Fibroblast of the aortic adventitia (primary cell): ENCODE measurements around the gene CC2D2A. TPM values are rescaled to one million over a fixed set of nuclear protein-coding genes. Genes with fewer than 3 reads are reported as not detected.

ENCODE experiments used
- DNase-seq: peaks from one replicate; pipeline ENCODE4 v3.0.0-alpha.2; 2010; ENCODE audit warnings: low read depth
- H3K4me3 ChIP-seq: 2 replicates; pipeline ENCODE4 v1.5.1; 2011; ENCODE audit warnings: low read depth, mild to moderate bottlenecking, control low read depth, low read length, moderate library complexity
- total RNA-seq: library from RNA; depleted of rRNA; stranded (reverse); fragments of >200 nt; gene quantifications from 2 replicates; pipeline ENCODE4 v1.2.3, GENCODE V29; 2012; ENCODE audit warnings: low replicate concordance
- TF ChIP-seq, protein P1 (sequence below): IDR thresholded peaks from 2 replicates; pipeline ENCODE4 v1.5.1; 2011; ENCODE audit warnings: mild to moderate bottlenecking, low read length, control low read depth, inconsistent platforms; ENCODE audit not compliant: insufficient read depth

Gene CC2D2A
- total RNA-seq, 1 donor, result 52.9 TPM

DNA sequence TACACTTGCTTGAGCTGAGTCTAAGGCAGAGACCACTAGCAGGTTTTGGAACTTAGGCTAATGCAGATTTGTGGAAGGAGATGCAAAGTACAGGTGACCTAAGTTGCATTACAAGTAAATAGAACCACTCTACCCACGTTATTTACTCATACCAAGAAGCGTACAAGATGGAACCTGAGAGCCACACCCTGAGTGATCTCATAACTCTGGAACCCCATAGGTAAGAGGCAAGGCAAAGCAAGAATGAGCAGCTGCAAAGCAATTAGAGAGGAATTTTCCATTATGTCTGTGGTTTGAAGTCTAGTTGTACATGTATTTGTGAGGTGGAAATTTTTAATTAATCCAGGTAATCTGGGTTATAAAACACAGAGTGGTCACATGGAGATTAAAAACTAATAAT, 55.4 kb downstream of the CC2D2A start:
- DNase-seq, result no peak

DNA sequence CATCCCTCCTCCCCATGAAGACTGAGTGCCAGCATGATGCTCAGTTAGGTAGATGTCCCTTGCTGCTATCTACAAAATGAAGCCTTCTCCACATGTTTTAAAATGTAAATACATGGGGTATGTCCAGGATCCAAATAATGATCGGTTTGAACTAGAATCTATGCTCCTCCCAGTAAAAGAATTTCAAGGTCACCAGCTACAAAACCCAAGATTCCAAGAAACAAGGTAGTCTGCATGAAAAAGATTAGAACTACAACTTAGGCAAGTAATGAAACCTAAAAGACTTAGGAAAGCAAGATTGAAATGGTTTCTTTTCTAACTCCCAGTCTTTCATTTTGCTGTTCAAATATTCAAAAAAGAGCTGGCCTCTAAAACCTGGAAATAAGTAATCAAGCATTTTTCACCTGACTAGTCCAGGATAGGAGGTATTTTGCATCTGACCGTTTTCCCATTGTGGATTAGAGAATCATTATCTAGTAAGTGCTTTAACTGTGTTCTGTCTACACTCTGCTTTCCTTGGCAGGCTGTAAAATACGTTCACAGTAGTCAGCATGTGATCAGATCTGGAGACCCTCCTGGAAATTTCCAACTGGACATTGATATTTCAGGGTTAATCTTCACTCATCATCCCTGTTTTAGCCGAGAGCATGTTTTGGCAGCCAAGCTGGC, 57.4 kb downstream of the CC2D2A start:
- DNase-seq, result no peak
- no peak overlapping the region for H3K4me3 ChIP-seq
- TF ChIP-seq, protein P1, sequence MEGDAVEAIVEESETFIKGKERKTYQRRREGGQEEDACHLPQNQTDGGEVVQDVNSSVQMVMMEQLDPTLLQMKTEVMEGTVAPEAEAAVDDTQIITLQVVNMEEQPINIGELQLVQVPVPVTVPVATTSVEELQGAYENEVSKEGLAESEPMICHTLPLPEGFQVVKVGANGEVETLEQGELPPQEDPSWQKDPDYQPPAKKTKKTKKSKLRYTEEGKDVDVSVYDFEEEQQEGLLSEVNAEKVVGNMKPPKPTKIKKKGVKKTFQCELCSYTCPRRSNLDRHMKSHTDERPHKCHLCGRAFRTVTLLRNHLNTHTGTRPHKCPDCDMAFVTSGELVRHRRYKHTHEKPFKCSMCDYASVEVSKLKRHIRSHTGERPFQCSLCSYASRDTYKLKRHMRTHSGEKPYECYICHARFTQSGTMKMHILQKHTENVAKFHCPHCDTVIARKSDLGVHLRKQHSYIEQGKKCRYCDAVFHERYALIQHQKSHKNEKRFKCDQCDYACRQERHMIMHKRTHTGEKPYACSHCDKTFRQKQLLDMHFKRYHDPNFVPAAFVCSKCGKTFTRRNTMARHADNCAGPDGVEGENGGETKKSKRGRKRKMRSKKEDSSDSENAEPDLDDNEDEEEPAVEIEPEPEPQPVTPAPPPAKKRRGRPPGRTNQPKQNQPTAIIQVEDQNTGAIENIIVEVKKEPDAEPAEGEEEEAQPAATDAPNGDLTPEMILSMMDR, result no peak

More for the DNA sequence above, 55.4 kb downstream of the CC2D2A start:
- TF ChIP-seq, protein P1, result no peak
- H3K4me3 ChIP-seq, result no peak overlapping the region

DNA sequence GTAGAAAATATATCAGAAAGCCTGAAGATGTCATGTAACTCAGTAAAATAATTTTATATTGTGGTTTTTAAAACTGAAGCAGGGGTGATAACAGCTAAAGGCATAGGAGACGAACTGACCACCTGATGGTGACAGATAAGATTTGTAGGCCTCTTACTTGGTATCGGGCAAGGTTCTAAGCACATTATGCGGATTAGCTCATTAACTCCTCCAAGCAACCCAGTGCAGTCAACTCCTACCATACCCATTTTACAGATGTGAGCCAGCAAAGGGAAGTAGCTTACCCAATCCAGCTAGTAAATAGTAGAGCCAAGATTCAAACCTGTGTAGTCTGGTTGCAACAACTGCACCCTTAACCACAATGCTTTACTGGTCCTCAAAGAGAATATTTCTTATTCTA, 62.1 kb downstream of the CC2D2A start:
- TF ChIP-seq, protein P1, result no peak
- H3K4me3 ChIP-seq, result no peak overlapping the region
- DNase-seq, result no peak

DNA sequence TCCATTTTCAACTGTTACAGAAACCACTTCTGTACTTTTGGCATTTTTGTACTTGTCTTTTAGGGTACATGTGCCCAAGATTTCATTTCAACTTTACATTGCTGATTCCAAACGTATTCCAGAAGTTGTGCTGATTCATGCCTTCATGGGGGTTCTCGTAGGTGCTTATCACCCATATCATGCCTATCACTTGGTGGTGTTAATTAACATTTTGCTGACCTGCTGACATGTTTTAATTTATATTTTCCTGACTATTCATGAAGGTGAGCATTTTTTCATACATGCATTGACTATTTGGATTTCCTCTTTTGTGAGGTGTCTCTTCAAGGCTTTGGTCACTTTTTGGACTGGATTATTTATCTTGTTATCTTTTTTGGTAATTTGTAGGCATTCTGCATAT, 64.1 kb downstream of the CC2D2A start:
- no peak overlapping the region for H3K4me3 ChIP-seq
- DNase-seq, result no peak
- TF ChIP-seq, protein P1, result no peak

DNA sequence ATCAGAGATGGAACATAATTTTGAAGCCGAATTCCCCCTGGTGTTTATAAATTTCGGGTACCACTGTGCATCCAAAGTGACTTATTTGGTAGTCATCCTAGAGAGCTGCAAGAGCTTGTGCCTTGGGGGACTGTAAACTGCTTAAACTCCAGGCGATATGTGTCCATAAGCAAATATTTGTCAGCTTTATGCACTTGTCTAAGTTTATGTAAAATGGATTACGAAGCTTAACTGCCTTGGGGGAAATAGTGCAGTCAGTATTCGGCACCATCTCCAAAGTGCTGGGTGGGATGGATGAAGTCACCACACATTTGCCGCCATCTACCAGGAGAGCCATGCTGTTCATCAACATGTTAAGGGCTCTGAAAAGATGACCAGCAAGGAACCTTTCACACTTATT, 65.9 kb downstream of the CC2D2A start:
- TF ChIP-seq, protein P1, result no peak
- H3K4me3 ChIP-seq, result no peak overlapping the region
- no peak for DNase-seq

DNA sequence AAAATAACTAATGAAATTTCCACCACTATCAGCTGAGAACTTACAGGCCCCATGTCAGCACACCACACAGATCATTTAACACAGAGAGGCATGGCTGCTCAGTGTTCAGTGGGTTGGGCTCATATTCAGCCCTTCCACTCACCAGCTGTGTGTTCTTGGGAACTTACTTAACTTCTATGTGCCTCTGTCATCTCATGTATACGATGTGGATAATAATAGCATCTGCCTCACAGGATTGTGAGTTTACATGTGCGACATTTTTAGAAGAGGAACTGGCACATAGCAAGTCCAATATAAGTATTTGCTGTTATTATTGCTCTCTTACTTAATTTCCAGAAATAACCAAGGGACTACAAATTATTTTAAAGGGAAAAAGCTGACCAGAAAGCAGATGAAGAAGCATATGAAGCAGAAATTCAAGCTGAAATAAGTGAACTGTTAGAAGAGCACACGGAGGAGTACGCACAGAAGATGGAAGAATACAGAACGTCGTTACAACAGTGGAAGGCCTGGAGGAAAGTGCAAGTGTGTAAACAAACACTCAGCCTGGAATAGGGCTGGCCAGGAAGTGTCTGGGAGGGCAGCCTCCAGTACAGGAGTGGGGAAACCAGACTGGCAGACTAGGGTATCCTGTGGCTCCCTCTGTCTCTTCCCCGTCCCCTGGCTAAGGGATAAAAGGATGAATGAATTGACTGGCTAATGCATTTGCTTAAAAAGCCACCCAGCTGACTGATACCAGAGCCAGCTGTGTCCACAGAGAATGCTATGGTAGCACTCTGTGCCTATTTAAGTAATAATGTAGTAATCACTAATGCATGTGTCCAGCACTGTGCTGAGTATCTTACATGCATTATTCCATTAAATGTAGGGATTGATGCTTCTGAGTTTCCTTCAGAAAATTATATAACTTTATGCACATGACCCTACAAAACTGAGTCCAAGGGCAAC, 67.1 kb downstream of the CC2D2A start:
- no peak overlapping the region for H3K4me3 ChIP-seq
- DNase-seq, result no peak
- TF ChIP-seq, protein P1, result no peak
